ENCODE data around the gene ARHGEF11.

ARHGEF11 gene

GRCh38 chr1:157044326-157044725, 1.2 kb downstream of the ARHGEF11 start:
- no peak for DNase-seq

GRCh38 chr1:157043685-157044084, 1.9 kb downstream of the ARHGEF11 start:
- no peak for DNase-seq

GRCh38 chr1:157042846-157043245, 2.7 kb downstream of the ARHGEF11 start:
- no peak for DNase-seq

GRCh38 chr1:157040802-157041201, 4.7 kb downstream of the ARHGEF11 start:
- no peak for DNase-seq

- DNase-seq: no peak
These were observed 10.4 kb downstream of the ARHGEF11 start for GRCh38 chr1:157035121-157035520.

- DNase-seq: no peak
These were observed 11.3 kb downstream of the ARHGEF11 start for GRCh38 chr1:157034137-157034800.

- DNase-seq: no peak
These were observed 12.1 kb downstream of the ARHGEF11 start for GRCh38 chr1:157033357-157033876.

GRCh38 chr1:157032303-157032702, 13.2 kb downstream of the ARHGEF11 start:
- no peak for DNase-seq

- no peak for DNase-seq
These were observed 14.8 kb downstream of the ARHGEF11 start for GRCh38 chr1:157030728-157031127.

GRCh38 chr1:157028674-157029073, 16.9 kb downstream of the ARHGEF11 start:
- no peak for DNase-seq

- DNase-seq: no peak
These were observed 19.7 kb downstream of the ARHGEF11 start for GRCh38 chr1:157025856-157026255.

- DNase-seq: no peak
These were observed 20.2 kb downstream of the ARHGEF11 start for GRCh38 chr1:157025385-157025784.

GRCh38 chr1:157021688-157022087, 23.9 kb downstream of the ARHGEF11 start:
- DNase-seq: no peak

- no peak for DNase-seq
These were observed 26.1 kb downstream of the ARHGEF11 start for GRCh38 chr1:157019457-157019856.

- no peak for DNase-seq
These were observed 33.7 kb downstream of the ARHGEF11 start for GRCh38 chr1:157011845-157012244.

GRCh38 chr1:157008502-157008901, 37.0 kb downstream of the ARHGEF11 start:
- DNase-seq: no peak

- no peak for DNase-seq
These were observed 38.2 kb downstream of the ARHGEF11 start for GRCh38 chr1:157007306-157007705.

- no peak for DNase-seq
These were observed 38.9 kb downstream of the ARHGEF11 start for GRCh38 chr1:157006676-157007075.

- DNase-seq: no peak
These were observed 39.6 kb downstream of the ARHGEF11 start for GRCh38 chr1:157005965-157006364.

- no peak for DNase-seq
These were observed 40.7 kb downstream of the ARHGEF11 start for GRCh38 chr1:157004806-157005205.

- DNase-seq: no peak
These were observed 41.2 kb downstream of the ARHGEF11 start for GRCh38 chr1:157004327-157004726.

- no peak for DNase-seq
These were observed 44.2 kb downstream of the ARHGEF11 start for GRCh38 chr1:157001304-157001703.

GRCh38 chr1:157000686-157001085, 44.9 kb downstream of the ARHGEF11 start:
- DNase-seq: no peak

- no peak for DNase-seq
These were observed 45.8 kb downstream of the ARHGEF11 start for GRCh38 chr1:156999596-157000320.

Measured in CD4-positive, alpha-beta T cell treated with Interleukin-1 beta for 1 hour (primary cell).